Endothelial cell of umbilical vein (primary cell): ENCODE data around the gene BTBD8. TPM values are rescaled to one million over a fixed set of nuclear protein-coding genes. Genes with fewer than 3 reads are reported as not detected.

Experiments used
- BruUV-seq: library from RNA; stranded (reverse); fragments of 400-500 nt; replicated peaks from 2 replicates; lab custom pipeline; 2021; lab: Mats Ljungman, UMichigan
- CTCF ChIA-PET: fragments of 300-600, 350-600 bp; sonication (Branson Sonifier 250); formaldehyde crosslinking; loops from one replicate; lab custom pipeline; 2021; ENCODE audit warnings: antibody characterized with exemption, inconsistent platforms; lab: Charles Lee
- POLR2A ChIA-PET: fragments of 300-600, 350-600 bp; sonication (Branson Sonifier 250); formaldehyde crosslinking; loops from one replicate; lab custom pipeline; 2021; ENCODE audit warnings: antibody characterized with exemption, inconsistent platforms; lab: Charles Lee
- DNase-seq: peaks from one replicate; pipeline ENCODE4 v3.0.0-alpha.2; 2011; ENCODE audit warnings: low read depth, low spot score
- FAIRE-seq: peaks from 2 replicates; lab custom pipeline; 2011; peaks lifted over from hg19 to GRCh38; lab: Jason Lieb, UNC
- H2AFZ ChIP-seq: 2 replicates; pipeline ENCODE4 v1.6.0; 2012; ENCODE audit warnings: low read depth, low read length, control low read depth, inconsistent platforms
- H3K27ac ChIP-seq: 2 replicates; pipeline ENCODE4 v1.5.1; 2011; ENCODE audit warnings: low read depth, mild to moderate bottlenecking, control low read depth, low read length, moderate library complexity; ENCODE audit not compliant: insufficient read depth
- H3K27me3 ChIP-seq, 2 experiments: 2 replicates each; pipeline versions ENCODE4 v1.6.0 to v1.6.1; 2011; ENCODE audit warnings: low read length in 2 of 2, mixed read lengths in 1 of 2; ENCODE audit not compliant: control insufficient read depth in 2 of 2, insufficient read depth in 2 of 2
- H3K36me3 ChIP-seq, 2 experiments: 2 replicates in 1 of 2; 3 replicates in 1 of 2; pipeline ENCODE4 v1.5.1; 2011; ENCODE audit warnings: low read length in 2 of 2, mild to moderate bottlenecking in 1 of 2, moderate library complexity in 1 of 2; ENCODE audit not compliant: control insufficient read depth in 2 of 2, insufficient read depth in 2 of 2; ENCODE audit errors: extremely low read depth in 1 of 2
- H3K4me1 ChIP-seq: 3 replicates; pipeline ENCODE4 v1.5.1; 2011; ENCODE audit warnings: mild to moderate bottlenecking, low read length; ENCODE audit not compliant: control insufficient read depth, insufficient read depth; ENCODE audit errors: extremely low read depth
- H3K4me2 ChIP-seq: 2 replicates; pipeline ENCODE4 v1.6.1; 2011; ENCODE audit warnings: low read length, control low read depth, mixed read lengths; ENCODE audit not compliant: insufficient read depth
- H3K4me3 ChIP-seq, 3 experiments: fragments of 200-600 bp in 1 of 3; sonication (generic), shearing (Covaris generic) in 1 of 3; replicated peaks in 1 of 3; 2 replicates each; pipeline ENCODE4 v1.5.1; 2011 to 2016; ENCODE audit warnings: control low read depth in 3 of 3, low read length in 3 of 3, mild to moderate bottlenecking in 2 of 3, inconsistent platforms in 1 of 3, low read depth in 1 of 3, moderate library complexity in 1 of 3; ENCODE audit not compliant: insufficient read depth in 1 of 3
- H3K79me2 ChIP-seq: 2 replicates; pipeline ENCODE4 v1.6.0; 2012; ENCODE audit warnings: low read length, inconsistent platforms; ENCODE audit not compliant: control insufficient read depth, insufficient read depth
- H3K9ac ChIP-seq: replicated peaks from 2 replicates; pipeline ENCODE3; 2011; ENCODE audit warnings: low read length, control low read depth; ENCODE audit not compliant: insufficient read depth; ENCODE audit errors: extremely low read depth
- H3K9me1 ChIP-seq: replicated peaks from 3 replicates; pipeline ENCODE4 v1.6.0; 2011; ENCODE audit warnings: mild to moderate bottlenecking, low read length; ENCODE audit not compliant: control insufficient read depth, insufficient read depth; ENCODE audit errors: extremely low read depth
- H3K9me3 ChIP-seq: replicated peaks from 2 replicates; pipeline ENCODE4 v1.5.1; 2012; ENCODE audit warnings: low read length, inconsistent platforms; ENCODE audit not compliant: control insufficient read depth, insufficient read depth
- H4K20me1 ChIP-seq: replicated peaks from 2 replicates; pipeline ENCODE3; 2011; ENCODE audit warnings: mild to moderate bottlenecking, low read length; ENCODE audit not compliant: control insufficient read depth, insufficient read depth; ENCODE audit errors: extremely low read depth
- CTCF ChIP-seq, 2 donors: IDR thresholded peaks; 1 replicate in 1 of 2; 2 replicates in 1 of 2; pipeline ENCODE4 v1.5.1; 2011; ENCODE audit warnings: low read length in 2 of 2, mild to moderate bottlenecking in 2 of 2, moderate library complexity in 2 of 2, control low read depth in 1 of 2, inconsistent platforms in 1 of 2, low read depth in 1 of 2; ENCODE audit not compliant: insufficient read depth in 1 of 2; ENCODE audit errors: extremely low read depth in 1 of 2
- EZH2 ChIP-seq: IDR thresholded peaks from 2 replicates; pipeline ENCODE4 v1.6.1; 2012; ENCODE audit warnings: borderline replicate concordance, low read depth, mild to moderate bottlenecking, moderate library complexity, low read length, inconsistent platforms; ENCODE audit not compliant: severe bottlenecking
- FOS ChIP-seq: IDR thresholded peaks from 2 replicates; pipeline ENCODE4 v1.6.1; 2011; ENCODE audit warnings: mild to moderate bottlenecking, low read length, moderate library complexity, borderline replicate concordance; ENCODE audit not compliant: insufficient read depth
- GATA2 ChIP-seq: IDR thresholded peaks from 2 replicates; pipeline ENCODE4 v1.7.0; 2011; ENCODE audit warnings: low read depth, mild to moderate bottlenecking, moderate library complexity, mixed read lengths, low read length; ENCODE audit not compliant: insufficient read length, insufficient read depth
- JUN ChIP-seq: IDR thresholded peaks from 2 replicates; pipeline ENCODE4 v1.6.1; 2011; ENCODE audit warnings: borderline replicate concordance, low read depth; ENCODE audit not compliant: insufficient read length, insufficient read depth
- MAX ChIP-seq: IDR thresholded peaks from 2 replicates; pipeline ENCODE4 v1.6.1; 2011; ENCODE audit not compliant: insufficient read depth, insufficient read length
- MYC ChIP-seq: IDR thresholded peaks from one replicate; pipeline ENCODE4 v1.6.1; 2011; ENCODE audit warnings: mild to moderate bottlenecking, low read depth, low read length
- POLR2A ChIP-seq: IDR thresholded peaks from 2 replicates; pipeline ENCODE4 v1.6.1; 2012; ENCODE audit warnings: low read depth, mild to moderate bottlenecking, control low read depth, low read length
- POLR2AphosphoS5 ChIP-seq: IDR thresholded peaks from 2 replicates; pipeline ENCODE4 v1.6.1; 2012; ENCODE audit warnings: low read depth, mild to moderate bottlenecking, control low read depth, low read length, moderate library complexity; ENCODE audit not compliant: insufficient read depth
- dilution Hi-C: fragments of 300-500 bp; cut with MboI; formaldehyde crosslinking; loops from one replicate; pipeline ENCODE4 v1.15.0; 2019; ENCODE audit warnings: low sequenced_read_pairs; ENCODE audit not compliant: extremely low pct_ligation_motif_present
- intact Hi-C: fragments of 100-400 bp; cut with micrococcal nuclease; formaldehyde crosslinking; loops from one replicate; pipeline ENCODE4 v1.10.0; 2022
- polyA plus RNA-seq, 4 experiments: library from polyadenylated mRNA; depleted of rRNA in 3 of 4; stranded (reverse) in 3 of 4; unstranded in 1 of 4; fragments of >200 nt; gene quantifications; 2 replicates each; pipeline versions ENCODE4 v1.2.1 to v1.2.3, GENCODE V29; 2011 to 2012; ENCODE audit warnings: missing spikeins in 1 of 4
- total RNA-seq: library from RNA; stranded (reverse); gene quantifications from 2 replicates; pipeline ENCODE4 v1.2.3, GENCODE V29; 2021

The BTBD8 gene
- total and polyA plus RNA-seq, 2 donors (not counting 3 experiments of a cell fraction or from before 2014, with no cell fraction given) = 0.36 to 1.7 TPM

GRCh38 chr1:92167151-92167550 lies 87.0 kb downstream of the BTBD8 start:
- H3K4me1 ChIP-seq = no peaks in the 10 kb centered on the region
- H4K20me1 ChIP-seq = no peaks in the 10 kb centered on the region
- no peak overlapping the region for H3K27ac ChIP-seq
- H3K79me2 ChIP-seq = no peaks in the 10 kb centered on the region
- no peak for DNase-seq
- H2AFZ ChIP-seq = no peak overlapping the region
- no peaks in the 10 kb centered on the region for H3K9me1 ChIP-seq
- FAIRE-seq = no peak
- H3K4me2 ChIP-seq = no peak overlapping the region
- BruUV-seq = no TSS peak
- ChIA-PET CTCF (interaction anchor here (1.0 to 1.4 kb wide), 3 partner anchors 15 to 171 kb away, joined by 4 read pairs; no protein-coding TSS in a partner anchor), POLR2A (no interaction called here)
- TF ChIP-seq JUN (no peak), MYC (no peak), CTCF (IDR thresholded peaks at IDR 0.05; ENCODE audit: extremely low read depth in 1 of 2, insufficient read depth in 1 of 2, low read depth in 1 of 2, low read length in 2 of 2) (no peak), EZH2 (no peak), POLR2AphosphoS5 (no peak), MAX (no peak), GATA2 (no peak), POLR2A (no peak), FOS (no peak)
- no peaks in the 10 kb centered on the region for H3K36me3 ChIP-seq
- no peak overlapping the region for H3K9ac ChIP-seq
- dilution Hi-C loops = no loop called here
- no peaks in the 10 kb centered on the region for H3K9me3 ChIP-seq
- intact Hi-C loops = no loop called here
- no peak overlapping the region for H3K4me3 ChIP-seq
- H3K27me3 ChIP-seq = no peaks in the 10 kb centered on the region
